IPS-11a (cell line): ENCODE data around the gene ADPGK.
"Not testable (repeated sequence)": the region's sequence is repeated elsewhere in the genome, so short reads cannot be mapped to it uniquely, and the experiment has no call there.

Experiments used
- H3K4me3 ChIP-seq: one replicate; pipeline ENCODE4 v1.5.1; 2013; ENCODE audit warnings: low read depth, low read length, control low read depth

ADPGK gene

GRCh38 chr15:72751751-72752455 is 31.7 kb downstream of the ADPGK start:
- H3K4me3 ChIP-seq: no peak overlapping the region

GRCh38 chr15:72749700-72750099 is 33.9 kb downstream of the ADPGK start:
- H3K4me3 ChIP-seq: no peak overlapping the region

DNA sequence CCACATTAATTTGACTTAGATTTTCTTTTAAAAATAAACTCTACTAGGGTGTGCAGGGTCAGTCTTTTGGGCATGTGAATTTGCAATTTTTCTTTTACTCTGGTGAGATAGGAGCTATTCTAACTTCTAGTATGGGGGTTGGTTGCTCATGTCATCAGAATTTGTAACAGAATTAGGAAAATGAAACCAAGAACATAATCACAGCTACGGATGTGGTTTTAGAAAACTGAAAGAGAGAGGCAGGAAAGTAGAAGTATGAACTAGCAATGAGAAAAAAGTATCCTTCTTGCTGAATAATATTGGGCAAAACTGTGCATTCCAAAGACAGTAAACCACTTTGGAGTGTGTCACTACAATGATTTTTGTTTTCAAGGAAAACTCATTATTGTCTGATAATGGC is 43.3 kb downstream of the ADPGK start:
- H3K4me3 ChIP-seq: no peak overlapping the region

GRCh38 chr15:72737723-72738122 is 45.8 kb downstream of the ADPGK start:
- no peak overlapping the region for H3K4me3 ChIP-seq

GRCh38 chr15:72737061-72737460 is 46.5 kb downstream of the ADPGK start:
- H3K4me3 ChIP-seq: no peak overlapping the region

GRCh38 chr15:72735111-72735510 is 48.4 kb downstream of the ADPGK start:
- H3K4me3 ChIP-seq: no peak overlapping the region

DNA sequence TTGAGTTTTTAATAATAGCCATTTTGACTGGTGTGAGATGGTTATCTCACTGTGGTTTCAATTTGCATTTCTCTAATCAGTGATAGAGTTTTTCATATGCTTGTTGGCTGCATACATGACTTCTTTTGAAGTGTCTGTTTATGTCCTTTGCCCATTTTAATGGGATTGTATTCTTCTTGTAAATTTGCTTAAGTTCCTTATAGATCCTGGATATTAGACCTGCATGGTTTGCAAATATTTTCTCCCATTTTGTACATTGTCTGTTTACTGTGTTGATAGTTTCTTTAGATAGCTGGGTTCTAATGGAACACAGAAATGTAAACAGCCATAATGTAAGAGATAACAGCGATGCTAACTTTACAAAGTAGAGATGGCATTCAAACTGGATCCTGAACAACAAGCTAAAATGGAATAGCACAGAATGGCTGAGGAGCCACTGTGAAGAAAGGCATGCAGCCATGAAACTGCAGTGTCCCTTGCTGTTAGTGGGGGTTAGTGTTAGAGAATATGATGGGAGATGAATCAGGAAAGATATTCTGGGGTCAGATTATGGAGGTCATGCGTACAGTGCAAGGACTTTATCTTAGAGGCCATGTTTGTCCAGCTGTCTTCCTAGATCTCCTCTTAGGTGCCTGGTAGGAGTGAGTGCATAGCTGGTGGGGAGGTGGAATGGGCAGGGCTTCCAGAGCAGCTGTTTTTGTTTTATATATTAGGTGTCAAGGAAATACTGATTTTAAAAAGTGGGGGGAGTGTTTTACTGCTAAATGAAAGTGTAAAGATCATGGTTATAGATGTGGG is 49.4 kb downstream of the ADPGK start:
- no peak overlapping the region for H3K4me3 ChIP-seq

DNA sequence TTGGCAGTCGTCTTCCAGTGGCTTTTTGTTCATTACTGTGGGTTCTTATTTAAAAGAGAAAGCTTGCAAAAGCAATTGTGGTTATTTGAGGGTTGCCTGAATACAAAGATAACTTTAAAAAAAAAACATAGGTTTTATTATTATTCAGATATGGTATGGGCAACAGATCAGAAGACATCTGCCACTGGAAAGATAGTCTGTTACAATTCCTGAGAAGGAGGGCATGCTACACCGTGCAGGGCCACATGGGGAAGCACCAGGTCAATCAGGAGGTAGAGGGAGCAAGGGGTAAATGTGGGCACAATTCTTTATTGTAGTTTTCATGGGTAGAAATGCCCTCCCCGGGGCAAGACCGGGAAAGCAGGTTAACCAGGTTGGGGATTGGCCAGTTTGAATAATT is 51.0 kb downstream of the ADPGK start:
- no peak overlapping the region for H3K4me3 ChIP-seq

DNA sequence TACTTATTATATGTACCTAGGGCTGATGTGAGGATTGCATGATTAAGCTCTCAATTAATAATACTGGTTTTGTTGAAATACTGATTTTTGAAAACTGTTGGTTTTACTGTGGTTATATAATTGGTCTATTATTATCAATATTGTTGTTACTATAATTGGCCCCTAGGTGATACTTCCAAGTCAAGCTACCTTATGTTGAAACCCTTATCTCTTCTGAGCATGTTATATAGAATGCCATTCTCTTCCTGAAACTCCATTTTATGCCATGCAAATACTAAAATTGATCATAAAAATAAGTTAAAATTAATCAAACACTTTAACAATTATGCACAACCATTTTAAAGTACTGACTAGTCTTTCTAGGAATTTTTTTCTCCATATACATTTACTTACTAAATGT is 51.5 kb downstream of the ADPGK start:
- H3K4me3 ChIP-seq: no peak overlapping the region

DNA sequence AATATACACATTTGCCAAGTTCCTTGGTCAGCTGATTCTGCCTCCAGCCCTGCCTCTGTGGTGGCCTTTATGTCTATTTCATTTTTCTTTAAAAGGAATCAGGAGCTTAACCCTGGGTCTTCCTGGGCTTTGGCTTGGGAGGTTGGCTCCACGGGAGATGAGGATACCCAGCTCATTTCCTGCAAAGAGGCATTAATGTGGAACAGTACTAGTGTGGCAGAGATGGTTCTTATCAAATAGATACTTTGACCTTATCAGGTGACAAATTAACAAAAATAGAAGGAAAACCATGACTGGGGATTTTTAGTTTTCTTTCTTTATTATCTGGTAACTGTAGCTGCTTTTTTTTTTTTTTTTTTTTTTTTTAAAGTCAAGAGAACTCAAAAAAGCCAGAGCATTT is 54.7 kb downstream of the ADPGK start:
- H3K4me3 ChIP-seq: no peak overlapping the region

- H3K4me3 ChIP-seq: not testable (repeated sequence)
Observed at GRCh38 chr15:72728249-72728648, 55.3 kb downstream of the ADPGK start.

GRCh38 chr15:72727154-72727553 is 56.4 kb downstream of the ADPGK start:
- H3K4me3 ChIP-seq: no peak overlapping the region

- H3K4me3 ChIP-seq: not testable (repeated sequence)
Observed at GRCh38 chr15:72725851-72726250, 57.7 kb downstream of the ADPGK start.

DNA sequence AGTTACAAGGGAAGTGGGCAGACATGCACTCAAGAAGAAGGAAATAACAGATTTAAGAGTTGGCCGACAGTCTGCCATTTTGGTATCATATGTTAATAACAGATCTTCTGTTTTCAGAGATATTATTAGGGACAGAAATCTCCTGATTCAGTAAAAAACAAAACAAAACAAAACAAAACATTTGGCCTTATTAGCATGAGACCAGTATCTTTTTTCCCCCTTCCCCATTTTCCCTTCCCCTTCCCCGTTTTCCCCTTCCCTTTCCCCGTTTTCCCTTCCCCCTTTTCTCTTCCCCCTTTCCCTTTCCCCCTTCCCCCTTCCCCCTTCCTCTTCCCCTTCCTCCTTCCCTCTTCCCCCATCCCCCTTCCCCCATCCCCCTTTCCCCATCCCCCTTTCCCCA is 58.1 kb downstream of the ADPGK start:
- H3K4me3 ChIP-seq: no peak overlapping the region

DNA sequence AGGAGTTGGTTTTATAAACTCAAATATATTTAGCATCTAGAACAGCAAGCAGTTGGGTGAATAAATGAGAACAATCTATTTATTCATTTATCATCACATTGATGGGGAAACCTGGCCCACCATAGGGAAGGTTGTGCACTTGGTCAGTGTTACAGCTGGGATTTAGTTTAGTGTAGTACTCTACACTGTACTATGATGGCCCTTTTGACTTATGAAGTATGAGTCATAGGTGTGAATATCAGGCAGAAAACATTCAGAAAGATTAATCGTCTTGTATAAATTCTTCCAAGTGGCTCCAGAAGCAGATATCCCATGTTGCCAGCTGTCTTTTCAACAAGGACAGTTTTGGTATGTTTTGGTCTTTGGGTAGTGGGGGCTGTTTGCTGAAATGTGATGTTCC is 59.5 kb downstream of the ADPGK start:
- no peak overlapping the region for H3K4me3 ChIP-seq

GRCh38 chr15:72722071-72722696 is 61.4 kb downstream of the ADPGK start:
- no peak overlapping the region for H3K4me3 ChIP-seq

DNA sequence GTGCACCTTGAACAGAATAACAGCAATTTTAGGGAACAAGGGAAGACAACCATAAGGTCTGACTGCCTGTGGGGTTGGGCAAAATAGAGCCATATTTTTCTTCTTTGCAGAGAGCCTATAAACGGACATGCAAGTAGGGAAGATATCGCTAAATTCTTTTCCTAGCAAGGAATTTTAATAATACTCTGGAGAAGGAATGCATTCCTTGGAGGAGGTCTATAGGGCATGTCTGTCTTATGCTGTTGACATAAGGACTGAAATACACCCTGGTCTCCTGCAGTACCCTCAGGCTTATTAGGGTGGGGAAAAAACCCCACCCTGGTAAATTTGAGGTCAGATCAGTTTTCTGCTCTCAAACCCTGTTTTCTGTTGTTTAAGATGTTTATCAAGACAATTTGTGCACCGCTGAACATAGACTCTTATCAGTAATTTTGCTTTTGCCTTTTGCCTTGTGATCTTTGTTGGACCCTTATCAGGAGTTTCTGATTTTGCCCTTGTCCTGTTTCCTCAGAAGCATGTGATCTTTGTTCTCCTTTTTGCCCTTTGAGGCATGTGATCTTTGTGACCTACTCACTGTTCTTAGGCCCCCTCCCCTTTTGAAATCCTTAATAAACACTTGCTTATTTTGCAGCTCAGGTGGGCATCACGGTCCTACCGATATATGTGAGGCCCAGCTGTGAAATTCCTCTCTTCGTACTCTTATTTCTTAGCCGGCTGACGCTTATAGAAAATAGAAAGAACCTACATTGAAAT is 74.8 kb downstream of the ADPGK start:
- not testable (repeated sequence) for H3K4me3 ChIP-seq

DNA sequence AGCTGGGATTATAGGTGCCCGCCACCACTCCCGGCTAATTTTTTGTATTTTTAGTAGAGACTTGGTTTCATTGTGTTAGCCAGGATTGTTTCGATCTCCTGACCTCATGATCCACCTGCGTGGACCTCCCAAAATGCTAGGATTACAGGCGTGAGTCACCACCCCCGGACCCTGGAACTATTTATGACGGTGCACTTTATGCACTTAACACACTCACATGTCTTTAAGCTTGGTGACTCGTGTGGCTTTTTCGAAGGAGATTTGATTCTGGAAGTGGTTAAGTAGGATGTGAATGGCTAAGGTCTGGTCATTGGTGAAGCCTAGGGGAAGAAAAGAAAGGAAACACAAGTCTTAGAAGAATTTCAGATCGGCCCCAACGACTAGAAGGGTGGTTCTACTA is 77.3 kb downstream of the ADPGK start:
- H3K4me3 ChIP-seq: no peak overlapping the region
